ENCODE results near the gene POLR2B.
"Not testable (repeated sequence)": the region's sequence is repeated elsewhere in the genome, so short reads cannot be mapped to it uniquely, and the experiment has no call there.

POLR2B gene

GRCh38 chr4:57020467-57021101 is 41.9 kb downstream of the POLR2B start:
- H3K4me3 ChIP-seq (ENCODE audit: low read length): no peak overlapping the region
- TF ChIP-seq ZNF274 (IDR thresholded peaks at IDR 0.05; ENCODE audit: low read depth, low read length): no peak

- TF ChIP-seq ZNF274 (IDR thresholded peaks at IDR 0.05; ENCODE audit: low read depth, low read length): no peak
- no peak overlapping the region for H3K4me3 ChIP-seq (ENCODE audit: low read length)
These were observed 44.4 kb downstream of the POLR2B start for GRCh38 chr4:57023104-57023503.

- H3K4me3 ChIP-seq (ENCODE audit: low read length): no peak overlapping the region
- TF ChIP-seq ZNF274 (IDR thresholded peaks at IDR 0.05; ENCODE audit: low read depth, low read length): no peak
These were observed 55.8 kb downstream of the POLR2B start for GRCh38 chr4:57034520-57034919.

- no peak overlapping the region for H3K4me3 ChIP-seq (ENCODE audit: low read length)
- no peak for TF ChIP-seq ZNF274 (IDR thresholded peaks at IDR 0.05; ENCODE audit: low read depth, low read length)
These were observed 59.4 kb downstream of the POLR2B start for GRCh38 chr4:57037982-57038604.

- no peak for TF ChIP-seq ZNF274 (IDR thresholded peaks at IDR 0.05; ENCODE audit: low read depth, low read length)
- no peak overlapping the region for H3K4me3 ChIP-seq (ENCODE audit: low read length)
These were observed 60.6 kb downstream of the POLR2B start for GRCh38 chr4:57039345-57039744.

- no peak for TF ChIP-seq ZNF274 (IDR thresholded peaks at IDR 0.05; ENCODE audit: low read depth, low read length)
- no peak overlapping the region for H3K4me3 ChIP-seq (ENCODE audit: low read length)
These were observed 61.8 kb downstream of the POLR2B start for GRCh38 chr4:57040510-57040909.

- TF ChIP-seq ZNF274 (IDR thresholded peaks at IDR 0.05; ENCODE audit: low read depth, low read length): no peak
- no peak overlapping the region for H3K4me3 ChIP-seq (ENCODE audit: low read length)
These were observed 62.3 kb downstream of the POLR2B start for GRCh38 chr4:57041020-57041419.

GRCh38 chr4:57042711-57043169 is 64.0 kb downstream of the POLR2B start:
- no peak for TF ChIP-seq ZNF274 (IDR thresholded peaks at IDR 0.05; ENCODE audit: low read depth, low read length)
- H3K4me3 ChIP-seq (ENCODE audit: low read length): no peak overlapping the region

- H3K4me3 ChIP-seq (ENCODE audit: low read length): no peak overlapping the region
- no peak for TF ChIP-seq ZNF274 (IDR thresholded peaks at IDR 0.05; ENCODE audit: low read depth, low read length)
These were observed 64.9 kb downstream of the POLR2B start for GRCh38 chr4:57043347-57044251.

GRCh38 chr4:57044279-57044678 is 65.6 kb downstream of the POLR2B start:
- TF ChIP-seq ZNF274 (IDR thresholded peaks at IDR 0.05; ENCODE audit: low read depth, low read length): no peak
- no peak overlapping the region for H3K4me3 ChIP-seq (ENCODE audit: low read length)

- TF ChIP-seq ZNF274 (IDR thresholded peaks at IDR 0.05; ENCODE audit: low read depth, low read length): no peak
- no peak overlapping the region for H3K4me3 ChIP-seq (ENCODE audit: low read length)
These were observed 66.3 kb downstream of the POLR2B start for GRCh38 chr4:57044996-57045395.

GRCh38 chr4:57047046-57047445 is 68.3 kb downstream of the POLR2B start:
- H3K4me3 ChIP-seq (ENCODE audit: low read length): not testable (repeated sequence)

GRCh38 chr4:57048590-57049304 is 70.1 kb downstream of the POLR2B start:
- H3K4me3 ChIP-seq (ENCODE audit: low read length): no peak overlapping the region
- no peak for TF ChIP-seq ZNF274 (IDR thresholded peaks at IDR 0.05; ENCODE audit: low read depth, low read length)

- H3K4me3 ChIP-seq (ENCODE audit: low read length): no peak overlapping the region
- TF ChIP-seq ZNF274 (IDR thresholded peaks at IDR 0.05; ENCODE audit: low read depth, low read length): no peak
These were observed 72.4 kb downstream of the POLR2B start for GRCh38 chr4:57051095-57051494.

Measured in GM08714 (cell line).